ENCODE results near the gene ATAD2B. TPM values are rescaled to one million over a fixed set of nuclear protein-coding genes. Genes with fewer than 3 reads are reported as not detected.

Gene ATAD2B
- total RNA-seq, 2 experiments from 2014 or later = 9.4 to 21.7 TPM

- POLR2A ChIA-PET = no interaction called here
- H3K9me2 ChIP-seq (ENCODE audit: insufficient read depth, low read length) = no peaks in the 10 kb centered on the region
- BruUV-seq (replicated peaks) = no TSS peak
- H3K4me3 ChIP-seq (ENCODE audit: low read depth, low read length, poor library complexity, severe bottlenecking) = no peak overlapping the region
- intact Hi-C loops (cut with micrococcal nuclease; ENCODE audit: unreplicated experiment) = no loop called here
- no peaks in the 10 kb centered on the region for H4K20me1 ChIP-seq (ENCODE audit: insufficient read depth, low read length)
- H3K9me3 ChIP-seq (ENCODE audit: low read length) = no peaks in the 10 kb centered on the region
- TF ChIP-seq, protein P1, sequence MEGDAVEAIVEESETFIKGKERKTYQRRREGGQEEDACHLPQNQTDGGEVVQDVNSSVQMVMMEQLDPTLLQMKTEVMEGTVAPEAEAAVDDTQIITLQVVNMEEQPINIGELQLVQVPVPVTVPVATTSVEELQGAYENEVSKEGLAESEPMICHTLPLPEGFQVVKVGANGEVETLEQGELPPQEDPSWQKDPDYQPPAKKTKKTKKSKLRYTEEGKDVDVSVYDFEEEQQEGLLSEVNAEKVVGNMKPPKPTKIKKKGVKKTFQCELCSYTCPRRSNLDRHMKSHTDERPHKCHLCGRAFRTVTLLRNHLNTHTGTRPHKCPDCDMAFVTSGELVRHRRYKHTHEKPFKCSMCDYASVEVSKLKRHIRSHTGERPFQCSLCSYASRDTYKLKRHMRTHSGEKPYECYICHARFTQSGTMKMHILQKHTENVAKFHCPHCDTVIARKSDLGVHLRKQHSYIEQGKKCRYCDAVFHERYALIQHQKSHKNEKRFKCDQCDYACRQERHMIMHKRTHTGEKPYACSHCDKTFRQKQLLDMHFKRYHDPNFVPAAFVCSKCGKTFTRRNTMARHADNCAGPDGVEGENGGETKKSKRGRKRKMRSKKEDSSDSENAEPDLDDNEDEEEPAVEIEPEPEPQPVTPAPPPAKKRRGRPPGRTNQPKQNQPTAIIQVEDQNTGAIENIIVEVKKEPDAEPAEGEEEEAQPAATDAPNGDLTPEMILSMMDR (conservative IDR thresholded peaks at IDR 0.05; ENCODE audit: low read length) = no peak
- TF ChIP-seq EZH2phosphoT487 (IDR thresholded peaks at IDR 0.05; ENCODE audit: borderline replicate concordance, low read depth, low read length) = no peak
- H3K4me1 ChIP-seq (ENCODE audit: insufficient read depth, low read length, poor library complexity, severe bottlenecking) = no peaks in the 10 kb centered on the region
- H3K79me2 ChIP-seq (ENCODE audit: insufficient read depth, low read depth, low read length) = no peaks in the 10 kb centered on the region
- H3K4me2 ChIP-seq (ENCODE audit: low read length) = no peak overlapping the region
- H3K27ac ChIP-seq (ENCODE audit: low read depth, low read length, poor library complexity, severe bottlenecking) = no peak overlapping the region
- H2AFZ ChIP-seq (ENCODE audit: low read length) = no peak overlapping the region
- peaks cover 7% of the 10 kb centered on the region; the same call in 1 of the 2 replicates for H3K36me3 ChIP-seq (ENCODE audit: insufficient read depth, low read length)
- no peak for DNase-seq (ENCODE audit: low spot score)
- CTCF ChIA-PET (ENCODE audit: unreplicated experiment) = no interaction called here
These were observed 175.1 kb downstream of the ATAD2B start for GRCh38 chr2:23751747-23752265.

DNA sequence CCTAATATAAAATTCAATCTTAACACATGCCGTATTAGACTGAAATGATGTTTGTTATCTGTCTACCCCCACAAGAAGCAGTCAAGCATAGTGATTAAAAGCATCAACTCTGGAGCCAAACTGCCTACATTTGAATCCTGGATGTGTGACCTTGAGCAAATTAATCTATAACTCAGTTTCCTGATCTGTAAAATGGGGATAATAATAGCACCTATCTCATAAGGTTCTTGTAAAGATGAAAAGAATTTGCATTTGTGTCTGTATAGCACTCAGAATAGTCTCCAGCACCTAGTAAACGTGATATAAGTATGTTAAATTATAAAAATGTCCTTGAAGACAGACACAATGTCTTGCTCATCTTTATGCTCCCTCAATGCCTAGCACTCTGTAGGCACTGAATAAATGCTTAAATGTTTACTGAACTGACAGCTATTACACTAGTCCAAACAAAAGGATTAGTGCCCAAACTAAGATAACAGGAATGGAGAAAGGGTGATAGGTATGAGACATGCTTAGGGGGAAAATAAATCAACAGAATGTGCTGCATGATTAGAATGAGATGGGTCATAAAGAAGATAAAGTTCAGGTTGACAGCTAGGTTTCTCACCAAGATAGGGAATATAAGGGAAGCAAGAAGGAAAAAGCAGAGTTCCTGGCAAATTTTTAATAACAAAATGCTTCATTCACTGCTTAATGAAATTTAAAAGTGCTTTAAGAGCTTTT is 180.6 kb downstream of the ATAD2B start:
- BruUV-seq (replicated peaks) = no TSS peak
- no peaks in the 10 kb centered on the region for H3K4me1 ChIP-seq (ENCODE audit: insufficient read depth, low read length, poor library complexity, severe bottlenecking)
- H2AFZ ChIP-seq (ENCODE audit: low read length) = no peak overlapping the region
- H3K27ac ChIP-seq (ENCODE audit: low read depth, low read length, poor library complexity, severe bottlenecking) = no peak overlapping the region
- no peak for TF ChIP-seq EZH2phosphoT487 (IDR thresholded peaks at IDR 0.05; ENCODE audit: borderline replicate concordance, low read depth, low read length)
- TF ChIP-seq, protein P1 (conservative IDR thresholded peaks at IDR 0.05; ENCODE audit: low read length) = no peak
- ChIA-PET POLR2A (interaction anchor here (0.6 kb wide), 1 partner anchor 181 kb away, joined by 4 read pairs; no protein-coding TSS in a partner anchor), CTCF (ENCODE audit: unreplicated experiment) (no interaction called here)
- no peaks in the 10 kb centered on the region for H3K79me2 ChIP-seq (ENCODE audit: insufficient read depth, low read depth, low read length)
- no peak for DNase-seq (ENCODE audit: low spot score)
- H3K9me3 ChIP-seq (ENCODE audit: low read length) = no peaks in the 10 kb centered on the region
- intact Hi-C loops (cut with micrococcal nuclease; ENCODE audit: unreplicated experiment) = no loop called here
- H3K36me3 ChIP-seq (ENCODE audit: insufficient read depth, low read length) = no peaks in the 10 kb centered on the region
- H4K20me1 ChIP-seq (ENCODE audit: insufficient read depth, low read length) = no peaks in the 10 kb centered on the region
- no peak overlapping the region for H3K4me2 ChIP-seq (ENCODE audit: low read length)
- H3K4me3 ChIP-seq (ENCODE audit: low read depth, low read length, poor library complexity, severe bottlenecking) = no peak overlapping the region
- no peaks in the 10 kb centered on the region for H3K9me2 ChIP-seq (ENCODE audit: insufficient read depth, low read length)

DNA sequence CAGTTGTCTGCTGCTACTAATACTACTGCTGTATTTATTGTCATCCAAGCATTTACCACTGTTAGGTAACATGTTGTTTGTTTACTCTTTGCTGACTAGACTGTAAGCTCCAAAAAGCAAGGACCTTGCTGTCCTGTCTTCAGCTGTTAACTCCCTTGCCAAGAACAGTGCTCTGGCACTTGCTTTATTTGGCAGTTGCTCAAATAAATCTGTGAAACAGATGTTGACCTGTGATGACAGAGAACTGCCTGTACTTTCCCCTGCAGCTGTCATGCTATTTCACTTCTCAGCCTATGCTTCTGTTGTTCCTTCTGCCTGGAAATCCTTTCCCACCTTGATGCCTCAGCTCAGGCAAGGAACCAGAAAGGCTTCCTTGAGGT is 181.2 kb downstream of the ATAD2B start:
- Histone ChIP-seq H3K4me3 (ENCODE audit: low read depth, low read length, poor library complexity, severe bottlenecking) (no peak overlapping the region), H3K79me2 (ENCODE audit: insufficient read depth, low read depth, low read length) (no peaks in the 10 kb centered on the region), H3K4me1 (ENCODE audit: insufficient read depth, low read length, poor library complexity, severe bottlenecking) (no peaks in the 10 kb centered on the region), H3K9me2 (ENCODE audit: insufficient read depth, low read length) (no peaks in the 10 kb centered on the region), H3K4me2 (ENCODE audit: low read length) (no peak overlapping the region), H3K9me3 (ENCODE audit: low read length) (no peaks in the 10 kb centered on the region), H2AFZ (ENCODE audit: low read length) (no peak overlapping the region), H4K20me1 (ENCODE audit: insufficient read depth, low read length) (no peaks in the 10 kb centered on the region), H3K36me3 (ENCODE audit: insufficient read depth, low read length) (no peaks in the 10 kb centered on the region), H3K27ac (ENCODE audit: low read depth, low read length, poor library complexity, severe bottlenecking) (no peak overlapping the region)
- no peak for DNase-seq (ENCODE audit: low spot score)
- no TSS peak for BruUV-seq (replicated peaks)
- POLR2A ChIA-PET = interaction anchor here (0.6 kb wide), 1 partner anchor 182 kb away, joined by 4 read pairs; no protein-coding TSS in a partner anchor
- intact Hi-C loops (cut with micrococcal nuclease; ENCODE audit: unreplicated experiment) = no loop called here
- no peak for TF ChIP-seq EZH2phosphoT487 (IDR thresholded peaks at IDR 0.05; ENCODE audit: borderline replicate concordance, low read depth, low read length)
- TF ChIP-seq, protein P1 (conservative IDR thresholded peaks at IDR 0.05; ENCODE audit: low read length) = no peak
- CTCF ChIA-PET (ENCODE audit: unreplicated experiment) = no interaction called here

Measured in OCI-LY7 (cell line).